K562 (cell line): ENCODE measurements around the gene IGFL1. TPM values are rescaled to one million over a fixed set of nuclear protein-coding genes. Genes with fewer than 3 reads are reported as not detected.

Source experiments
- CHD1 ChIP-seq: fragments of 200-600 bp; sonication (generic); IDR thresholded peaks from one replicate; pipeline ENCODE4 v1.6.1; 2012; ENCODE audit warnings: mild to moderate bottlenecking, moderate library complexity, low read length, inconsistent platforms
- NR2C1 ChIP-seq, 2 experiments: fragments of 450-650 bp; IDR thresholded peaks; 2 replicates each; pipeline ENCODE4 v1.6.1; 2017; ENCODE audit warnings: mild to moderate bottlenecking in 2 of 2, antibody characterized with exemption in 1 of 2, inconsistent platforms in 1 of 2, missing compliant biosample characterization in 1 of 2, missing genetic modification characterization in 1 of 2
- ZFP36 ChIP-seq: fragments of 150-350 bp; IDR thresholded peaks from 2 replicates; pipeline ENCODE4 v1.6.1; 2018; ENCODE audit warnings: low read length, low read depth; ENCODE audit not compliant: partially characterized antibody
- polyA plus RNA-seq, 8 experiments: library from polyadenylated mRNA; depleted of rRNA in 4 of 8; stranded (reverse) in 5 of 8; unstranded in 3 of 8; fragments of >200 nt; fragmentation: Nextera tagmentation in 2 of 8; fragmentation: Illumina TruSeq in 1 of 8; extraction: Ambion mirVana in 2 of 8; extraction: Trizol in 1 of 8; gene quantifications; 2 replicates each; pipeline versions ENCODE4 v1.2.1 to v1.2.3, GENCODE V29; 2011 to 2014; ENCODE audit warnings: inconsistent platforms in 1 of 8, missing spikeins in 1 of 8
- total RNA-seq, 7 experiments: library from RNA; depleted of rRNA in 6 of 7; stranded (reverse); fragments of >200 nt in 6 of 7; fragmentation: Illumina TruSeq in 2 of 7; extraction: Trizol in 2 of 7; gene quantifications; 2 replicates each; pipeline versions ENCODE4 v1.2.1 to v1.2.3, GENCODE V29; 2011 to 2021; ENCODE audit warnings: low replicate concordance in 1 of 7
- TF ChIP-seq, protein P1 (sequence below), 2 experiments: fragments of 450-650 bp; formaldehyde crosslinking in 1 of 2; IDR thresholded peaks; 2 replicates each; pipeline versions ENCODE4 v1.4.0 to v1.6.1; 2014 to 2020; ENCODE audit warnings: mild to moderate bottlenecking in 2 of 2, borderline replicate concordance in 1 of 2, low read depth in 1 of 2

IGFL1 gene
- total and polyA plus RNA-seq, 9 of the 15 experiments (the other 6 are each of a cell fraction or from before 2014, with no cell fraction given), result not detected

DNA sequence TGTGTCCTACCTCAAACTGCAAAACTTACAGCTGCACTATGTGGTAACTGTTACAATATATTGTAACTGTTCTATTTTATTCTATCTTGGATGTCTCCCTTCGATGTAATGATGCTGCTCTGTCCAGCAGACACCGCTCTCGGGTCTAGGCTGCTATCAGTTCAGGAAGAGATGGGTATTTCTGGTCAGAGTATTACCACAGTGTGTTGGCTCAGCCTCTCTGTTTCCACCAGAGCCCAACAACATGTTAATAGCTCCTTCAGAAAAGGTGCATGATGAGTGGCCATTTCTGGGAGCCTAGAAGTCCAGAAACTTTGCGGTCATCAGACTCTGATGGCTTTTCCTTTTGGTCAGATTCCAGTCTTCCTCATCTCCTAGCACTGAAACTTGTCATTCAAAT, 35.9 kb upstream of the IGFL1 start (continued):
- TF ChIP-seq, protein P1, sequence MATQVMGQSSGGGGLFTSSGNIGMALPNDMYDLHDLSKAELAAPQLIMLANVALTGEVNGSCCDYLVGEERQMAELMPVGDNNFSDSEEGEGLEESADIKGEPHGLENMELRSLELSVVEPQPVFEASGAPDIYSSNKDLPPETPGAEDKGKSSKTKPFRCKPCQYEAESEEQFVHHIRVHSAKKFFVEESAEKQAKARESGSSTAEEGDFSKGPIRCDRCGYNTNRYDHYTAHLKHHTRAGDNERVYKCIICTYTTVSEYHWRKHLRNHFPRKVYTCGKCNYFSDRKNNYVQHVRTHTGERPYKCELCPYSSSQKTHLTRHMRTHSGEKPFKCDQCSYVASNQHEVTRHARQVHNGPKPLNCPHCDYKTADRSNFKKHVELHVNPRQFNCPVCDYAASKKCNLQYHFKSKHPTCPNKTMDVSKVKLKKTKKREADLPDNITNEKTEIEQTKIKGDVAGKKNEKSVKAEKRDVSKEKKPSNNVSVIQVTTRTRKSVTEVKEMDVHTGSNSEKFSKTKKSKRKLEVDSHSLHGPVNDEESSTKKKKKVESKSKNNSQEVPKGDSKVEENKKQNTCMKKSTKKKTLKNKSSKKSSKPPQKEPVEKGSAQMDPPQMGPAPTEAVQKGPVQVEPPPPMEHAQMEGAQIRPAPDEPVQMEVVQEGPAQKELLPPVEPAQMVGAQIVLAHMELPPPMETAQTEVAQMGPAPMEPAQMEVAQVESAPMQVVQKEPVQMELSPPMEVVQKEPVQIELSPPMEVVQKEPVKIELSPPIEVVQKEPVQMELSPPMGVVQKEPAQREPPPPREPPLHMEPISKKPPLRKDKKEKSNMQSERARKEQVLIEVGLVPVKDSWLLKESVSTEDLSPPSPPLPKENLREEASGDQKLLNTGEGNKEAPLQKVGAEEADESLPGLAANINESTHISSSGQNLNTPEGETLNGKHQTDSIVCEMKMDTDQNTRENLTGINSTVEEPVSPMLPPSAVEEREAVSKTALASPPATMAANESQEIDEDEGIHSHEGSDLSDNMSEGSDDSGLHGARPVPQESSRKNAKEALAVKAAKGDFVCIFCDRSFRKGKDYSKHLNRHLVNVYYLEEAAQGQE (IDR thresholded peaks at IDR 0.05; ENCODE audit: borderline replicate concordance), result 0 out of 2 replicates have a peak, but pooled peaks have one; percentile 4
- TF ChIP-seq, protein P1 (CRISPR knock-in tag; IDR thresholded peaks at IDR 0.05; ENCODE audit: low read depth), result no peak
- TF ChIP-seq NR2C1 (IDR thresholded peaks at IDR 0.05) (no peak), NR2C1 (tag; IDR thresholded peaks at IDR 0.05) (no peak), CHD1 (peak; percentile 17), ZFP36 (peak; percentile 44)
